ENCODE measurements around the gene TMEM115.
"Not testable (repeated sequence)": the region's sequence is repeated elsewhere in the genome, so short reads cannot be mapped to it uniquely, and the experiment has no call there.

TMEM115 gene

DNA sequence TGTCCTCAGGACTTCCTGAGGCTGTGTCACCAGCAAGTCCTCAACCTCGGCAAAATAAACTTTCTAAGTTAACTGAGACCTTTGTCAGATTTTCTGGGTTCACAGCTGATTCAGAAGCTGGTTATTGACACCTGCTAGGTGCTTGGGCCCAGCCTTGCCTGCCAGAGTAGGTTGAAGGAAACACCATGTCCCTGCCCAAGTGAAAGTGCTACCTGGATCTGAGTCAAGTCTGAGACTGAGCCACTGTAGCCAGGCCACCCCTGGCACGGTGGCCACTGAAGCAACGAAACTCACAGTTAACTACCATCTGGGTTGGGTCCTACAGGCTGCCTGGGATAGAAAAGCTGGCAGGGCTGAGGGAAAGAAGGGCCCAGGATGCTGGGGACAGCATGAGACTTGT, 45.0 kb downstream of the TMEM115 start:
- no peak for DNase-seq

GRCh38 chr3:50312041-50312440, 47.3 kb downstream of the TMEM115 start:
- not testable (repeated sequence) for DNase-seq

All from HCEC 1CT (cell line).